Loucy (cell line): Measurements from ENCODE around the gene PTPN9.
"Not testable (repeated sequence)": the region's sequence is repeated elsewhere in the genome, so short reads cannot be mapped to it uniquely, and the experiment has no call there.

ENCODE experiments used
- H2AFZ ChIP-seq: fragments of 200-600 bp; sonication (generic); 2 replicates; pipeline ENCODE4 v1.6.0; 2016; ENCODE audit warnings: antibody characterized with exemption, mild to moderate bottlenecking, low read length, moderate library complexity
- H3F3A ChIP-seq: fragments of 200-600 bp; 2 replicates; pipeline ENCODE4 v1.6.0; 2016; ENCODE audit warnings: antibody characterized with exemption, low read depth, mild to moderate bottlenecking
- H3K27me3 ChIP-seq: fragments of 200-600 bp; sonication (generic); 2 replicates; pipeline ENCODE4 v1.6.1; 2014; ENCODE audit warnings: low read length, mild to moderate bottlenecking; ENCODE audit not compliant: insufficient read depth, poor library complexity, severe bottlenecking
- H3K36me3 ChIP-seq: fragments of 200-600 bp; sonication (generic); 2 replicates; pipeline ENCODE4 v1.6.1; 2016; ENCODE audit warnings: low read length; ENCODE audit not compliant: insufficient read depth
- H3K4me1 ChIP-seq: fragments of 200-600 bp; sonication (generic); 2 replicates; pipeline ENCODE4 v1.5.1; 2014; ENCODE audit warnings: low read length, mild to moderate bottlenecking; ENCODE audit not compliant: insufficient read depth, poor library complexity, severe bottlenecking
- H3K4me2 ChIP-seq: fragments of 200-600 bp; sonication (generic); 2 replicates; pipeline ENCODE4 v1.6.0; 2014; ENCODE audit warnings: antibody characterized with exemption, low read length, low read depth, mild to moderate bottlenecking; ENCODE audit not compliant: poor library complexity, severe bottlenecking
- H3K4me3 ChIP-seq: fragments of 200-600 bp; sonication (generic); 2 replicates; pipeline ENCODE4 v1.5.1; 2014; ENCODE audit warnings: low read length, mild to moderate bottlenecking, mixed read lengths; ENCODE audit not compliant: poor library complexity, severe bottlenecking
- H3K79me2 ChIP-seq: fragments of 200-600 bp; sonication (generic); 2 replicates; pipeline ENCODE4 v1.6.1; 2014; ENCODE audit warnings: low read length; ENCODE audit not compliant: insufficient read depth
- H3K9ac ChIP-seq: fragments of 200-600 bp; sonication (generic); 2 replicates; pipeline ENCODE4 v1.6.0; 2014; ENCODE audit warnings: mild to moderate bottlenecking, low read depth, low read length, moderate library complexity; ENCODE audit not compliant: poor library complexity, severe bottlenecking
- H3K9me2 ChIP-seq: fragments of 200-600 bp; sonication (generic); replicated peaks from 2 replicates; pipeline ENCODE4 v1.6.1; 2016; ENCODE audit warnings: low read depth, low read length, mixed read lengths
- H3K9me3 ChIP-seq: fragments of 200-600 bp; sonication (generic); 2 replicates; pipeline ENCODE4 v1.6.1; 2014; ENCODE audit warnings: mild to moderate bottlenecking, antibody characterized with exemption, low read length, low read depth; ENCODE audit not compliant: insufficient read depth
- H4K20me1 ChIP-seq: fragments of 200-600 bp; sonication (generic); 2 replicates; pipeline ENCODE4 v1.6.0; 2014; ENCODE audit warnings: antibody characterized with exemption, low read length, mild to moderate bottlenecking; ENCODE audit not compliant: insufficient read depth, poor library complexity, severe bottlenecking
- CTCF ChIP-seq: fragments of 200-600 bp; sonication (generic); conservative IDR thresholded peaks from 2 replicates; pipeline ENCODE4 v1.5.1; 2014; ENCODE audit warnings: mild to moderate bottlenecking, antibody characterized with exemption, low read length
- EZH2phosphoT487 ChIP-seq: fragments of 200-600 bp; IDR thresholded peaks from 2 replicates; pipeline ENCODE4 v1.6.1; 2018; ENCODE audit warnings: antibody characterized with exemption, mild to moderate bottlenecking, moderate library complexity, borderline replicate concordance

The PTPN9 gene

GRCh38 chr15:75479670-75480069 lies 99.4 kb downstream of the PTPN9 start:
- no peaks in the 10 kb centered on the region for H3K9me3 ChIP-seq
- H3K4me2 ChIP-seq = no peak overlapping the region
- H3K9ac ChIP-seq = no peak overlapping the region
- no peak overlapping the region for H3K4me3 ChIP-seq
- no peaks in the 10 kb centered on the region for H3K79me2 ChIP-seq
- H2AFZ ChIP-seq = no peak overlapping the region
- no peaks in the 10 kb centered on the region for H3K27me3 ChIP-seq
- no peaks in the 10 kb centered on the region for H3K4me1 ChIP-seq
- H3K36me3 ChIP-seq = peaks cover 38% of the 10 kb centered on the region; the same call in 1 of the 2 replicates
- no peaks in the 10 kb centered on the region for H4K20me1 ChIP-seq
- H3F3A ChIP-seq = no peaks in the 10 kb centered on the region
- no peaks in the 10 kb centered on the region for H3K9me2 ChIP-seq
- no peak for TF ChIP-seq EZH2phosphoT487
- no peak for TF ChIP-seq CTCF

GRCh38 chr15:75477094-75477493 lies 102.0 kb downstream of the PTPN9 start:
- not testable (repeated sequence) for H3F3A ChIP-seq, H3K27me3 ChIP-seq, H2AFZ ChIP-seq, H4K20me1 ChIP-seq, H3K9ac ChIP-seq, H3K4me2 ChIP-seq, H3K4me3 ChIP-seq, H3K9me2 ChIP-seq, H3K4me1 ChIP-seq, H3K79me2 ChIP-seq, H3K9me3 ChIP-seq
- H3K36me3 ChIP-seq = peaks cover 45% of the 10 kb centered on the region; the same call in 1 of the 2 replicates

GRCh38 chr15:75468913-75469598 lies 110.1 kb downstream of the PTPN9 start:
- Histone ChIP-seq H3K9ac (no peak overlapping the region), H3K4me2 (no peak overlapping the region), H3K9me2 (no peaks in the 10 kb centered on the region), H3K4me3 (no peak overlapping the region), H3K36me3 (peaks cover 75% of the 10 kb centered on the region; the same call in 1 of the 2 replicates), H3F3A (no peaks in the 10 kb centered on the region), H3K9me3 (no peaks in the 10 kb centered on the region), H3K79me2 (no peaks in the 10 kb centered on the region), H3K4me1 (no peaks in the 10 kb centered on the region), H3K27me3 (no peaks in the 10 kb centered on the region), H4K20me1 (no peaks in the 10 kb centered on the region), H2AFZ (no peak overlapping the region)
- TF ChIP-seq CTCF (no peak), EZH2phosphoT487 (no peak)

- Histone ChIP-seq H3K4me3 (no peak overlapping the region), H3K4me1 (peaks cover 5% of the 10 kb centered on the region), H3F3A (no peaks in the 10 kb centered on the region), H3K79me2 (no peaks in the 10 kb centered on the region), H3K36me3 (no peaks in the 10 kb centered on the region; the same call in 1 of the 2 replicates), H3K4me2 (no peak overlapping the region), H2AFZ (no peak overlapping the region), H4K20me1 (no peaks in the 10 kb centered on the region), H3K27me3 (no peaks in the 10 kb centered on the region), H3K9me3 (no peaks in the 10 kb centered on the region), H3K9ac (no peak overlapping the region), H3K9me2 (no peaks in the 10 kb centered on the region)
- TF ChIP-seq EZH2phosphoT487 (no peak), CTCF (no peak)
These were observed 118.5 kb downstream of the PTPN9 start for GRCh38 chr15:75460646-75461045.
